ENCODE results near the gene GRB7.
A peak's percentile ranks its signal among the peaks of the same experiment; 100 is the strongest.
"Not testable (repeated sequence)": the region's sequence is repeated elsewhere in the genome, so short reads cannot be mapped to it uniquely, and the experiment has no call there.

GRB7 gene

DNA sequence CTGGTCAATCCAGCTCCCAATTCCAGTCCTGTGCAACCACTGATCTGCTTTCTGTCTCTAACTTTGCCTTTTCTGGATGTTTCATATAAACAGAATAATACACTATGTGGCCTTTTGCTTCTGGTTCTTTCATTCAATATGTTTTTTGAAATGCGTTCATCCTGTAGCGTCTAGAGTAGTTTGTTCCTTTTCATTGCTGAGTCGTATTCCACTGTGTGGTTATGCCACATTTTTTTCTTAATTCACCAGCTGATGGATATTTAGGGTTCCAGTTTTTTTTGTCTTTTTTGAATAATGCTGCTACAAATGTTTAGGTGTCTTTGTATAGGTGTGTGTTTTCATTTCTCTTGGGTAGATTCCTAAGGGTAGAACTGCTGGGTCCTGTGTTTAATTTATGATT, 5.2 kb upstream of the GRB7 start:
- no peak for DNase-seq (ENCODE audit: low read depth in 2 of 2)

DNA sequence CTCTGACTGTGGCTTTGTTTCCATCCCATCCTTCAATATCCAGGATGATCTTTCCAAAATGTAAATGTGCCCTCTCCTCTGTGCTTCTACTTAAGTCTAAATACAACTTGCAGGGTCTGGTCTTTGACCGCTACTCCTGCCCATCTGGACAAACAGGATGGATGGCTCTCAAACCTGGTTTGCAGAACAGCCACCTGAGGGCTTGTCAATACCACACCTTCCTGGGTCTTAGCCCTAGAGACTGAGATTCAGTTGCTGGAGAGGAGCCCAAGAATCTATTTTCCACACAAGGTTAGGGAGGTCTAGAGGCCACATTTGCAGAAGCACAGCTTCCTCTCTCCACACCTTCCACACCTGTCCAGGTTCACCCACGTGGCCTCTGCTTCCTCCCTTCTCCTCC, 1.9 kb upstream of the GRB7 start:
- DNase-seq (ENCODE audit: low read depth in 2 of 2) = no peak

DNA sequence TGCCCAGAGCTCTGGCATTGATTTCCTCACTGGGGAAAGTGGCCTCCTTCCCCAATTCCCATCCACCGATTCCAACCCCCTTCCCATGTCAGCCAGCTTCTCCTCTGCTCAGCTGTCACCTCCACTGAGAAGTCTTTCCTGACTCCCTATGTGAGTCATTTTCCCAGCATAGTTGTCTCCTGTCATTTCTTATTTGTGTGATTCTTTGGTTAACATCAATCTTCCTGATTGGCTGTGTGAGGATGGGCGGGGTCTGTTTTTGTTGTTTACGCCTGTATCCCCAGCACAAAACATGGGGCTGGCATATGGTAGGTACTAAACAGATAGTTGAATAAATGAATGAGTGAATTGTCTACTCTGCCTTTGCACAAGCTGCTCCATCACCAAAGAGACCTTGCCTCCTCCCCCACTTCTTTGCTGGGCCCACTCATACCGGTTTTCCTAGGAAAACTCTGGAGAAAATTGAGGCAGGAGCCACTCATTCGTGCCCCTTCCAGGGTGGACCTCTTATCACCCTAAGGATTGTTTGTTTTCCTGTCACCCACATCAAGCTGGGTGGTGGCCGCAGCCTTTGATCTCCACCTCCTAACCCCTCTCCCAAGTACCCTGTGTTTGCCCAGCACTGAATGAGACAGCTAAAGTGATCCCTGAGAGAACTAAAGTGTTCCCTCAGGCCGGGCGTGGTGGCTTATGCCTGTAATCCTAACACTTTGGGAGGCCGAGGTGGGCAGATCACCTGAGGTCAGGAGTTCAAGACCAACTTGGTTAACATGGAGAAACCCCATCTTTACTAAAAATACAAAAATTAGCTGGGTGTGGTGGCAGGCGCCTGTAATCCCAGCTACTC, 1.2 kb upstream of the GRB7 start:
- DNase-seq (ENCODE audit: low read depth in 2 of 2) = no peak

DNA sequence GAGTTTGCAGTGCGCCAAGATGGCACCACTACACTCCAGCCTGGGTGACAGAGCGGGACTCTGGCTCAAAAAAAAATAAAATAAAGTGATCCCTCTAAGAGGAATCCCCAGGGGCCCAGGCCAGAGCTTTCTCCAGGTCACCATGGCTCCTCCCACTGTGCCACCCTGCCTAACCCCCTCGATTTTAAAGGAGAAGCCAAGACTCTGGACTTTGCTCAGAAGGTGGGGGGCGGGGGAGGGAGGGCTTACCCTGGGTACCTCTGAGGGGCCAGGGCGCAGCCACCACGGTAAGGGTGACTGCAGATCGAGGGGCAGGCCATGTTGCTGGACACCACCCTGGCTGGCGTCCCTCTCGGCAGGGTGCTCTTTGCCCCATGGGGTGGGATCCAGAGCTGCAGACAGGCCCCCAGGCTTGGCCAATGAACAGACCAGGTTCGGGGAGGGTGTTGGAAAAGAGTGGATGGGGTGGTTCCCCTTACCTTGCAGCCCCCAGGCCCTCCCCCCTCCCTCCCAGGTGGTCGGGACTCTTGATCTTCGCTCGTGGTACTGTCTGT, 455 bp upstream of the GRB7 start:
- DNase-seq (ENCODE audit: low read depth in 2 of 2) = no peak

DNA sequence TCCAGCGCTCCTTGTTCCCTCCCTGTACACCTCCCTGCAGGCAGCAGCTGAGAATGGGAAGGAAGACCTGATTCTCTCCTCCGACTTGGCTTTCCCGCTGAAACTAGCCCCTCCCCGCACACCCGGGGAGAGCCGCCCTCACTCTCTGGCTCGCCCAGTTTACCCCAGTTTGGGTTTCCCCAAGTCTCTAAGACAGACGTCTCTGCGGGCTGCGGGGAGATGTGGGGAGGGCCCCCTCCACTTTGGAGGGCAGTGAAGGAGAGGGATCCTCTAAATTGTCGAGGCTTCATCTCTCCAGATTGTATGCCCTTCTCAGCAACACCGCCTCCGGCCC, 797 bp downstream of the GRB7 start:
- DNase-seq (ENCODE audit: low read depth in 2 of 2) = peak; percentile 34 to 51

DNA sequence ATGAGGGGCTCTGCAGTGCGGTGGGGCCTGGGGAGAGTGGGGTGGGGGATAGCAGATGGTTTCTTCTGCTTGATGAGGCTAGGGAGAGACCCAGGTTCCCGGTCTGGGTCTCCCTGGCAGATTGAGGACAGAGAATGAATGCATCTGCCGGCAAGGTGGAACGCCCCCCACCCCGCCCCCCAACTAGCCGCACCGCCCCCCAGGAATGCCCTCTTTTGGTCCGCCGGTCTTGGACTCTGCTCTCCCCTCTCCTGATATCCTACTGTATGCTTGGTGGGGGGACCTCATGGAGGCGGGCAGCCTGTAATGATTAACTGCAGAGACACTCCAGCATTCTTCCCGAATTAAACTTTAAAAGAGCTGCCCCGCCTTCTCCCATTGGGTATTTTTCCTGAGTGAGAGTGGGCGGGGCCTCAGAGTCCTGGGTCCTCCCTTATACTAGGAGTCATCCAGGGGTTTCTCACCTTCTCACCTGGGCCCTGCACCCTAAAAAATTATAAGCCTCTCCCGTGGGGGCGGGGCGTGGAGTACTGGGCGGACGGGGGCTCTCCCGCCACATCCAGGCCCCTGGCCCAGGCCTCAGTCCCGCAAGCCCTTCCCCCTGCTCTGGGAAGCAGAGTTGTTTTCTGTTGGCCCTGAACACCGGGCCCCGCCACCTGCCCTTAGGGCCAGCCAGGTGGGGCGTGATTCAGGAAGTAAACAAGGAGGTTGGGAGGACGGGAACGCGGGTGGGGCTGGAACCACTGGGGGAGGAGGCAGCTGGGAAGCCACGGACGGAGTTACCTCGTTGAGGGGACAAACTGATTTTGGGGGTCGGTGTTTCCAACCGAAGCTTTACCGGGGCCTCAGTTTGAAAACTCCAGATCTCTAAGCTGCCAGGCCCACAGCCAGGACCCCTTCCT, 1.5 kb downstream of the GRB7 start:
- DNase-seq (ENCODE audit: low read depth in 2 of 2) = no peak

DNA sequence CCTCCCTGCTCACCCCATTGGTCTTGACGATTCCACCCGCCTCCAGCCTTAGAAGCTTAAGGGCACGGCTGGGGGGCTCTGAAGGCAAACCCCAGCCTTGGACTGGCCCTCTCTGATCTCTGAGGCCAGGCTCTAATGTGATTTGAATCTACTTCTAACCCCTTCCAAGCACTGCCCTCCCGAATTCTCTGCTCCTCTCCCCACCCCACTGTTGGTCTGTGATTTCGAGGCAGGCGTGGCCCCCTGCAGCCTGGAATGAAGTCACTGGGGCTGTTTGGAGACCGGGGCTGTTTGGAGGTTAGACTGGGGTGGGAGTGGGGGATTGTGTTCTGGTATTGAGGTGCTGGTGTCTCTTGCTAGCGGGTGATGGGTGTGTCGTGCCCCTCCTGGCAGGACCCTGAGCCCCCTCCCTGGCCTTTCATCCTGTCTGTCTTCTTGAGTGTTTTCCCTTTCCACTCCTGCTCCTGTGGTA, 2.2 kb downstream of the GRB7 start:
- no peak for DNase-seq (ENCODE audit: low read depth in 2 of 2)

DNA sequence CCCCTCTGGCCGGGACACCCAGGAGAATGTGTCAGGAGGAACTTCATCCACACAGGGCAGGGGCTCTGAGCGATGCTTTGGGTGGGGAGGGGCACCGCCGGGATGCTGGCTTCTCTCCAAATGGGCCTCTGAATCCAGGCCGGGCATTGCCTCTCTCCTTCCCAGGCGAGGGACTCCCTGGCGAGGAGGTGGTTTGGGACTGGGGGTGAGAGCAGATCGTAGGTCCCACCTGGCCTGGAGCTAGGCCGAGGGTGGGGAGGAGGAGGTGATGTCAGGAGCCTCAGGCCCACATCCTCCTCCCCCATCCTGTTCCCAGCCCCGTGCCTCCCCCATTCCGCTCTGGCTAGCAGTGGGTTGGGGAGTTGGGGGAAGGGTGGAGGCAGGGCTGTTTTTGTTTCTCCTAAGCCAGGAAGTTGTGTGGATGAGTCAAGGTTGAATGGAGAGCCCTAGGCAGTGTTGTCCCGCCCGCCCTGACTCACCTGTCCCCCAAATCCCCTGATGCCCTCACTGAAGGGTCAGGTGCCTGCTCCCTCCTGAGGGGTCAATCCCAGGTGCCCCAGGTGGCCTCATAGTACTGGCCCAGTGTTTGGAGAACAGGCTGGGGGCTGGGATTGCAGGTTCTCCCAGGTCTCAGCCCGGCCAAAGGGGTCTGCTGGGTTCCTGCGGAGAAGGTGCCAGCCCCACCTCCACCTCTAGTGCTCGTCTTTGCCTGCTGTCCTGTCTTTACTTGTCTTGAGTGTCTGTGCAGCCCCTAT, 2.8 kb downstream of the GRB7 start:
- no peak for DNase-seq (ENCODE audit: low read depth in 2 of 2)

DNA sequence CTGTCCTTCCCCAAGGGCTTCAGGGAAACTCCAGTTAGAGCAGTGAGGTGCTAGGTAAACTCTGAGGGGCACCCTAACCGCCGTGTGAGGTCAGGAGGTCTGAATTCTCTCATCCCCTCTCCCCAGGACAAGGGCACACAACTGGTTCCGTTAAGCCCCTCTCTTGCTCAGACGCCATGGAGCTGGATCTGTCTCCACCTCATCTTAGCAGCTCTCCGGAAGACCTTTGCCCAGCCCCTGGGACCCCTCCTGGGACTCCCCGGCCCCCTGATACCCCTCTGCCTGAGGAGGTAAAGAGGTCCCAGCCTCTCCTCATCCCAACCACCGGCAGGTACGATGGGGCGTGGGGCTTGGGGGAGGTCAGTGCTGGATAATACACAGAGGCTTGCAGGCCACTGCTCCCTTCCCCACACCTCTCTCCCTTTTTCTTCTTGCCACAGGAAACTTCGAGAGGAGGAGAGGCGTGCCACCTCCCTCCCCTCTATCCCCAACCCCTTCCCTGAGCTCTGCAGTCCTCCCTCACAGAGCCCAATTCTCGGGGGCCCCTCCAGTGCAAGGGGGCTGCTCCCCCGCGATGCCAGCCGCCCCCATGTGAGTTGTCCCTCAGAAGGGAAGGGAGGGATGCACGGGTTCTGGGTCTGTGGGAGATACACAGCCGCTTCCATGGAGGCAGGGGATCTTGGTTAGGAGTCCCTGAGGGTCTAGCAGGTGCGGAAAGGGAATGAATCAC, 4.6 kb downstream of the GRB7 start:
- no peak for DNase-seq (ENCODE audit: low read depth in 2 of 2)

DNA sequence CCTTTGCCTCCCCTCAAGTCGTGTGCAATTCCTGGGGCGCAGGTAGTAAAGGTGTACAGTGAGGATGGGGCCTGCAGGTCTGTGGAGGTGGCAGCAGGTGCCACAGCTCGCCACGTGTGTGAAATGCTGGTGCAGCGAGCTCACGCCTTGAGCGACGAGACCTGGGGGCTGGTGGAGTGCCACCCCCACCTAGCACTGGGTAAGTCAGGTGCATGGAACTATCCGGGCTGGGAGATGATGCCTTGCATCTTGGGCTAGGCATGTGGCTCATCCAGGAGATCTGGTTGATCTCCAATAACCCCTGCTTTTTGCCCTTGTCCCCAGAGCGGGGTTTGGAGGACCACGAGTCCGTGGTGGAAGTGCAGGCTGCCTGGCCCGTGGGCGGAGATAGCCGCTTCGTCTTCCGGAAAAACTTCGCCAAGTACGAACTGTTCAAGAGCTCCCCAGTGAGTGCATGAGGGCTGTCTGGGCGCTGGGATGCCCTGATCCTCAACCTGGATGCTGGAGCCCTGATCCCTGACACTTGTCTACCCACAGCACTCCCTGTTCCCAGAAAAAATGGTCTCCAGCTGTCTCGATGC, 5.2 kb downstream of the GRB7 start:
- DNase-seq (ENCODE audit: low read depth in 2 of 2) = no peak

DNA sequence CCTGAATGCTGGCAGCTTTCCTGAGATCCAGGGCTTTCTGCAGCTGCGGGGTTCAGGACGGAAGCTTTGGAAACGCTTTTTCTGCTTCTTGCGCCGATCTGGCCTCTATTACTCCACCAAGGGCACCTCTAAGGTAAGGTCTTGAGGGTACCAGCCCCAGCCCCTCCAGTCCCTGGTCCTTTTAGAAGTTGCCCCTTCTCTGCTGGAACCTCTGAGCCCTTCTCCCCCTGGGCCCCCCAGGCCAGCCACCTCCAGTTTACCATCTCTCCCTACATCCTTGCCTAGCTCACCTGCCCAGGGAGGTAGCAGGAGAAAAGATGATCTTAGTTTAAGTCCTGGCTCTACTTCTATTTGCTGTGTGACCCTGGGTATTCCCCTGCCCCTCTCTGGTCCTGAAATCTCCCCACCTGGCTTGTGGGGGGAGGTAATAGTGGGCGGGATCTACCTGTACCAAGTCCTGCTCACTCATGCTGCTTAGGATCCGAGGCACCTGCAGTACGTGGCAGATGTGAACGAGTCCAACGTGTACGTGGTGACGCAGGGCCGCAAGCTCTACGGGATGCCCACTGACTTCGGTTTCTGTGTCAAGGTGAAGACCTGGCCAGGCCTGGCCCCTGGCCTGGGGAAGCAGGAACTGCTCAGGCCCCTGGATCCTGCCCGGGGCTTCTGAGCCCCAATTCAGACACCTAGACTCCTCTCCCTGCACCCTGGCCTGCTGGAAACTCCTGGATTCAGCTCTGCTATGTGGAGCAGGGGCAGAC, 6.5 kb downstream of the GRB7 start:
- DNase-seq (ENCODE audit: low read depth in 2 of 2) = no peak

DNA sequence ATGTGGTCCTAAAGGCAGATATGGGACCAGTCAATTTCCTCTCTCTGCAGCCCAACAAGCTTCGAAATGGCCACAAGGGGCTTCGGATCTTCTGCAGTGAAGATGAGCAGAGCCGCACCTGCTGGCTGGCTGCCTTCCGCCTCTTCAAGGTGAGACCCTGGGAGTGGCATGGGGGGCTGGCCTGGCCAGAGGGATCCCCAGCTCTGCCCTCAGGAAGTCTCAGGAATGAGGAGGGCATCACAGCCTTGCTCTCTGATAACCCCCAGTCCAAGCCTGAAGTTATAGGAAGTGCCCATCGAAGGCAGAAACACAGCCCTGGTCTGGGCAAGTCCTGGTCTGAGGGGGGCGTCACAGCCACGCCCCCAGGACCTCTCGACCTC, 7.1 kb downstream of the GRB7 start:
- DNase-seq (ENCODE audit: low read depth in 2 of 2) = no peak

DNA sequence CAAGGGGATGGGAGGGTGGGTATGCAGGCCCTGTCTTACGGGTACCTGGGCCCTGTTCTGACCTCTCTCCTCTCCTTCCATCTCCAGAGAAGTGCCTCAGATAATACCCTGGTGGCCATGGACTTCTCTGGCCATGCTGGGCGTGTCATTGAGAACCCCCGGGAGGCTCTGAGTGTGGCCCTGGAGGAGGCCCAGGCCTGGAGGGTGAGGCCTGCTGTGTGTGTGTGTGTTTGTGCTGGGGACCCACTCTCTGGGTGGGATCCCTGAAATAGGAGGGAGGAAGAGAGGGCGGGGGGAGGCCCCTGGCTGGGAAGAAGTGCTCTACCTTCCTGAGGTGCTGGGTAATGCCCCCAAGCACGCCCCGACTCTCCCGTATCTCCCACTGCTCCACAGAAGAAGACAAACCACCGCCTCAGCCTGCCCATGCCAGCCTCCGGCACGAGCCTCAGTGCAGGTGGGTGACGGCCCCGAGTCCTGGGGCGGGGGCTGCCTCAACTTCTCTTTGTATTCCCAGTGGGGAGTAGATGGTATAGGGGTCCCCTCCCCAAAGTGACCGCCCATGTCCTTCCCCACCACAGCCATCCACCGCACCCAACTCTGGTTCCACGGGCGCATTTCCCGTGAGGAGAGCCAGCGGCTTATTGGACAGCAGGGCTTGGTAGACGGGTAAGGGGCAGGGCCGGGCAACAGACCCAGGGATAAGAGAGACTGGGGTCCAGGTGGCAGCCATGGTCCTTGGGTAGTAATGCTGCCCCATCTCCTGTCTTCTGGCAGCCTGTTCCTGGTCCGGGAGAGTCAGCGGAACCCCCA, 7.8 kb downstream of the GRB7 start:
- DNase-seq (ENCODE audit: low read depth in 2 of 2) = no peak

DNA sequence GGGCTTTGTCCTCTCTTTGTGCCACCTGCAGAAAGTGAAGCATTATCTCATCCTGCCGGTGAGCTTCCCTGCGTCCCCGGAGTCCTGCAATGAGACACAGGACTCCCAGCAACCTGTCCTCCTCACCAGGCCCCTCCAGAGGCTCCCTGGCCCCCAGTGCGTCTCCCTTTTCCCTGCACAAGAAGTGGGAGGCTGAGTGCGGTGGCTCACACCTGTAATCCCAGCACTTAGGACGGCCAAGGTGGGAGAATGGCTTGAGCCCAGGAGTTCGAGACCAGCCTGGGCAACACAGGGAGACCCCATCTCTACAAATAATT, 8.4 kb downstream of the GRB7 start:
- DNase-seq (ENCODE audit: low read depth in 2 of 2) = no peak

DNA sequence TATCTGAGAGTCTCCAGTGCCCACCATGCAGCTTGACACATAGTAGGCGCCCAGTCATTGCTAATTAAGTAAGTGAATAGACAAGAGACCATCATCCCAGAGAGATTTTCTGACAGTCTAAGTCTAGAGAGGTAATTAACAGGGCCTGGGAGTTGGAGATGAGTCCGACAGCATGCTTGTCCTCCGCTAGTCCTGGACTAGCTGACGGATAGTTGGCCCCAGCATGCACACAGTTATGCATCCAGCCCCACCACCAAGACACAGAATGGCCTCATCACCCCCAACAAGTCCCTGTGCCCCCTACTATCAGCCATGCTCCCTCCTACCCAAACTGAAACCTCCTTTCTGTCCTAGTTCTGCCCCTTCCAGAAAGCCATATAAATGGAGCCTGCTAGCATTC, 10.0 kb downstream of the GRB7 start:
- no peak for DNase-seq (ENCODE audit: low read depth in 2 of 2)

DNA sequence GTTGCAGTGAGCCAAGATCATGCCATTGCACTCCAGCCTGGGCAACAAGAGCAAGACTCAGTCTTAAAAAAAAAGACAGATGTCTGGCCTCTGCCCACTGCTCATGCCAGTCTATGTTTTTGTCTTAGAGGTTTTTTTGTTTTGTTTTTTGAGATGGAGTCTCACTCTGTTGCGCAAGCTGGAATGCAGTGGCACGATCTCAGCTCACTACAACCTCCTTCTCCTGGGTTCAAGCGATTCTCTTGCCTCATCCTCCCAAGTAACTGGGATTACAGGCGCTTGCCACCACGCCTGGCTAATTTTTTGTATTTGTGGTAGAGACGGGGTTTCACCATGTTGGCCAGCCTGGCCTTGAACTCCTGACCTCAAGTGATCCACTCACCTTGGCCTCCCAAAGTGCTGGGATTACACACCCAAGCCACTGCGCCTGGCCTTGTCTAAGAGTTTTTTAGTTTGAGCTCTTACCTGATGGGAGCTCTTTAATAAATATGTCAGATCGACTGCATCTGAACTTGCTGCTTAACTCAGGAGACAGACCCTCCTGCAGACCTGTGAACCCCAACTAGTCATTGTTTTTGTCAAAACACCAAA, 10.8 kb downstream of the GRB7 start:
- not testable (repeated sequence) for DNase-seq (ENCODE audit: low read depth in 2 of 2)

DNA sequence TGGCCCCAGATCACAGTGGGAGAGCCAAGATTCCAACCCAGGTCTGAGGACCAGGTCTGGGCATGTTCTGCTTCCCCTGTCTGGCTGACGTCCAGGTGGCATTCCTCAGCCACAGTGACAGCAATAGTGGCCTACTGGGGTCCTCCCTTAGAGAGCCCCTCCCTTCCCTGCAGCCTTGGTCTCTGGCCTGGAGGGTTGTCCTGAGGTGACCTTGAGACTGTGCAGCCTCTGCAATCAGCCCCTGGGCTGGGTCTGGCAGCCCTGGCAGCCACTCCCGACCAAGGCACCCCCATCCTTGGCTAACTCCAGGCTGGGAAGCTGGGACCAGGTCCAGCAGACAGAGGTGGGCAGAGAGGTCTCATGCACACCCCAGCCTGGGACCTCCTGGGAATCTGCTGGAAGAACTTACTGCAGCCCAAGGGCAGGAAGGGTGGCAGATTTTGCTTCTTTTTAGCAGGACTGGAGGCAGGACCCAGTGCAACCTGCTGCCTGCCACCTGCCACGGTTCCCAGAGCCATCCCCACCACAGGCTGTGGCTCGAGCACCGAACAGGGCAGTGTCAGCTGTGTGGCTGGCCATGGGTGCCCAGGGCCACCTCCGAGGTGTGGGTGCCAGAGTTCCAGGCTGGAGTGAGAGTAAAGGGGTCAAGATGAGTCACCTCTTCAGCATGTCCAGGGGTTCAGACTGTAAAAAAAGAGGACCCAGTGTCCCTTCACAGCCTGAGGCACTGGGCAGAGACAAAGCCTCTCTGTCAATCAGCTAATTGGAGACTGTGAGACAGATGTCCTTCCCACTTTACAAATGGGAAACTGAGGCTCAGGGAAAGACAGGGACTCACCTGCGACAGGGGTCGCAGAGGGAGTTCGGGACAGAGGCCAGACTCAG, 12.6 kb downstream of the GRB7 start:
- DNase-seq (ENCODE audit: low read depth in 2 of 2) = no peak

DNA sequence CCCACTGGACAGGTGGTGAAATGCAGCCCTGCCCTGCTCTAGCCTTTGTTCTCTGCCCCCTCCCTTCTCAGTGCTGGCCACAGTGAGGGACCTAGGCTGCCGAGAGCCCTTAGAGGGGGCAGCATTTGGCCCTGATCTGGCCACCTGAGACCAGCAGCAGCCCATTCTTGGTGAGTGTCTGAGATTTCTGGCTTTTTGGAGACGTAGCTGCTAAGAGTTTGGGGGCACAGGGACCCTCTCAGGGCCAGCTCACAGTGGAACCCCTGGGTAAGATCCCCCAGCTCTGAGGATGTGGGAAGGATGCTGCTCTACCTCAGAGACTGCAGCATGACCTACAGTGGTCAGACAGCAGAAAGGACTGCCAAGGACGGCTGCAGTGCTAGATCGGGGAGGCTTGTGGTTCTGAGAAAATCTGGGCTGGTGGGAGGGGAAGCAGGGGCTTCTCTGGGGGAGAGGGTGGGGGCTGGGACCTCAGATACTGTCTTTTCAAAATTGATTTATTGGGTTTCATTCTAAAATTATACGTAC, 13.3 kb downstream of the GRB7 start:
- DNase-seq (ENCODE audit: low read depth in 2 of 2) = no peak
